GM19025 (cell line): ENCODE measurements around the gene FBXO8.
A peak's percentile ranks its signal among the peaks of the same experiment; 100 is the strongest.

ENCODE experiments used
- ATAC-seq: cut with Tn5 transposase; IDR thresholded peaks from one replicate; pipeline ENCODE4 v1.9.1; 2021; ENCODE audit warnings: mild to moderate bottlenecking, low read depth, moderate library complexity; ENCODE audit not compliant: unreplicated experiment

FBXO8 gene

GRCh38 chr4:174252412-174252811 is 31.1 kb downstream of the FBXO8 start:
- ATAC-seq = no peak

DNA sequence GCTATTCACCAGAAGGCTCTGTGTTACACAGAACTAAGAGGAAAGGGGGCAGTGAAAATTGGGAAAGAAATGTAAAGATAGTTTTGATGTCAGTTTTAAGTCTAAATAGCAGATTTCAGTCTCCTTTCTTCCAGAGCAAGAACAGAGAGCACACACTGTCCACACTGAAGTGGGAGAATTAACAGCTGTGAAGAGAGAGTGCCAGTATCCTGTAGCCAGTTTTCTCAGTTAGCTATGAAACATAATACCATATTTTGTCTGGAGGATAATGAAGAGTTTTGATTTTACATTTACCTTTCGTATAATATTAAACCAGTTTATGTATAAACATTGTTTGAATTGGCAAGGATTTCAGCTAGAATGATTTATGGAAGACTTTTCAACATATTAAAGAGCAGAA is 35.1 kb downstream of the FBXO8 start:
- no peak for ATAC-seq

DNA sequence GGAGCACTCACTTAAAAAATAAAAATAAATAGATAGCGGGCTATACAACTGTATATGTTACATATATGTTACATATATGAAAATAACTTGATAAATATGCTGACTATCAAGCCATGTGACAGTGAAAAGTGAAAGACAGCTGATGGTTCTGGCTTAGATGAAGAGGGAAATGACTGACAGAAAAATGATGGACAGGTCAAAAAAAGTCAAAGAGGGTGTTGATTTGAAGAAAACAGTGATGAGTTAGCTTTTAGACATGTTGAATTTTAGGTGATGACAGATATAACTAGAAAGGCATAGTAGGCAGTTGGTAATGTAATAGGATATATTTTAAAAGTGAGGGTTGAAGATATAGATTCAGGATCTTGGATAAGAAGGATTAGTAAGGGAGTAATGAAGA is 37.8 kb downstream of the FBXO8 start:
- no peak for ATAC-seq

DNA sequence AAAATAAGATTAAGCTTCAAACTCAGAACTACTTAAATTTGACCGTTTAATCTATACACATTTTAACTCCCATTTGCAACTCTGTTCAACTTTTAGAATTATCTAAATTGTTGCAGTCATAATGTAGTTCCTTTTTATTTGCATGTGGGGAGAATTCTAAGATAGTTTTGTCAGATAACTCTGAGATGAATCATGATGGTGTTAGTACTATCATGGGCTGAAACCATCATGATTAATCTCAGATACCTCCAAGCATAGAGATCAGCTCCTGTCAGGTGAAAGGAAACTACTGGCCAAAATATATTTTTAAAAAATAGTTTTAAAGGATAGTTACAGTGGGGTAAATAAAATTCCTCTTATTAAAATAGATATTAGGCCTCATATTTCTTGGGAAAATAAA is 39.0 kb downstream of the FBXO8 start:
- ATAC-seq = no peak

DNA sequence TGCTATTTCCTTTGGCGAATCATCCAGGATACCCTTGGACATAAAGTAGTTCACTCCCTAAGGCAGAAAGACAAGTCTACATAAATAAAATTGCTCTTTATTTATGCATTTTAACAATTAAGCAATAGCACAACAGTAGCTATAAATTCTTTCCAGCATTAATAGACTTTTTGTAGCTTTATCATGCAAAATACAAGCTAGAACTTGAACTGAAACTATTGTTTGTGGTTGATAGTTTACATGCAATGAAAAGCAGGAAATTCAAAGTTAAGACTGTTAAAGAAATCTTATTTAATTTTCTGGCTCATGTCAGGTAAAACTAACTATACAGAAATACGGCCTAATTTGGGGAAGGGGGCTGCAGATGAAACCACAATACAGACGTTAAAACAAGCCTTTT is 42.3 kb downstream of the FBXO8 start:
- ATAC-seq = no peak

DNA sequence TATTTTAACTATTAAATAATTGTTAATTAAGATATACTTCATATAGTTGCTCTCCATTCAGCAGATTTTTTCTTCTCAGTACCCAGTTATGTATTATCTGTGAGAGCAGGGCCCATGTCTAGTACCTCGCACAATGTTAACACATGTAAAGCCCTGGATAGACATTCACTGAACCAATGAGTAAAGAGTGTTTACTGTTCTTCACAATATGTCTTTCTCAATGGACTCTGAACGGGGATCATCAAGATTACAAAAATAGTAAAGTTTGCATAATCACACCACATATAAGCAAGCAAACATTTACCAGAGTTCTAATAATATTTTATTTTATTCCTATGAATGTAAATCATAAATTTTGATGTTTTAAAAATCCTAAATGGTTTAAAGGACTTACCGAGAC is 47.1 kb downstream of the FBXO8 start:
- no peak for ATAC-seq

- ATAC-seq = no peak
Measured at GRCh38 chr4:174230680-174231079, 52.8 kb downstream of the FBXO8 start.

DNA sequence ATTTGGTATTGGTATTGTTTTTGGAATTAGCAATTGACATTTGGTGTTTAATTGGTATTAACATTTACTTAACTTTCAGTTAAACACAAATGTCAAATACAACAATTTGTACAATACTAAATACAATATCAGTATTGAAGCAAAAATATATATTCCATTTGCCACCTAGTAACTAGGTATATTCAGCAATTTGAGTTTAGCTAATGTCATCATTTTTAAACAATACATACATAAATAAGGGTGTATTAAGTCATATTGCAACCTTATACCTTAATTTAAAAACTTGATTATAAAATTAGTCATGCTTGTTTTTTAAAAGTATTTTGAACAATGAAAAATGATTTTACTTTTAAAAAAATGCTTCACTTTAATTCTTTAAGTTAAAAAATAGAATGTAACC is 53.3 kb downstream of the FBXO8 start:
- no peak for ATAC-seq

GRCh38 chr4:174228988-174229387 is 54.5 kb downstream of the FBXO8 start:
- ATAC-seq = no peak

DNA sequence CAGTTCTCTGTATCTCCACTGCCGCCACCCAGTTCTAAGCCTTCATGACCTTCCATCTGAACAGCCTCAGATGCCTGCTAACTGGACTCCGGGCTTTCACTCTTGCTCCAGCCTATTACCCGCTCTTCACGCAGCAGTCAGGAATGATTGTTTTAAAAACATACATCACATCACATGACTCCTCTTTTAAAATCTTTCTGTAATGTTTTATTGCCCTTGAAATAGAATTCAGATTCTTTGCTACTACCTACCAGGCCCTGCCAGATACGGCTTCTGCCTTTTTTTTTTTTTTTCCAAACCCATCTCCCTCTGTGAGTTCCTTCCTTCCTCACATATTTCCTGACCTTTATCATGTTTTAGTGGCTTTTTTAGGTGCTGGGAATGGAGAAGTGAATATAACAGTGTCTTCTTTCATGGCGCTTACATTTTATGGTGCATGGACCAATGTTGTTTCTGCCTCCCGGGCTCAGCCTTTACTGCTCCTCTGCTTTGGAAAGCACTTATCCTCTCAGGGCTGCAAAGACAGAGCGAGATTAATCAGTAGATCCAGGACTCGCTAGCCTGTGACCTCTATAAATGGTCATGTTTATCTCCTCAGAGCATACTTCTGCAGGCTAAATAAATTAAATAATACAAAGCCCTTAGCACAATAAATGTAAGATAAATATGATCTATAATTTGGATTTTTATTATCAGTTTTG is 58.0 kb downstream of the FBXO8 start:
- ATAC-seq = no peak

DNA sequence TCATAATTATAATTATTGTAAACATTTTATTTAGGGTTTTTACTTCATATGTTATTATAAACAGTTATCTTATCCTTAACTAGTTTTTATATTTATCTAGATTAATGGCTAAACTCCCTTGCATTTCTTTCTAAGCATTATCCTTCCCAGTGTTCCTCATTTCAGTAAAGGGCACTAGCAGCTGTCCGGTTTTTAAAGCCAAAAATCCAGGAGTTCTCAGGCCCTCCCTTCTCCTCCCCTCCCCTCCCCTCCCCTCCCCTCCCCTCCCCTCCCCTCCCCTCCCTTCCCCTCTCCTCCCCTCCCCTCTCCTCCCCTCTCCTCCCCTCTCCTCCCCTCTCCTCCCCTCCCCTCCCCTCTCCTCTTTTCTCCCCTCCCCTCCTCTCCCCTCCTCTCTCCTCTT is 58.9 kb downstream of the FBXO8 start:
- ATAC-seq = no peak

GRCh38 chr4:174222266-174222872 is 61.1 kb downstream of the FBXO8 start:
- peak; percentile 70 for ATAC-seq

GRCh38 chr4:174218127-174218790 is 65.2 kb downstream of the FBXO8 start:
- ATAC-seq = no peak

DNA sequence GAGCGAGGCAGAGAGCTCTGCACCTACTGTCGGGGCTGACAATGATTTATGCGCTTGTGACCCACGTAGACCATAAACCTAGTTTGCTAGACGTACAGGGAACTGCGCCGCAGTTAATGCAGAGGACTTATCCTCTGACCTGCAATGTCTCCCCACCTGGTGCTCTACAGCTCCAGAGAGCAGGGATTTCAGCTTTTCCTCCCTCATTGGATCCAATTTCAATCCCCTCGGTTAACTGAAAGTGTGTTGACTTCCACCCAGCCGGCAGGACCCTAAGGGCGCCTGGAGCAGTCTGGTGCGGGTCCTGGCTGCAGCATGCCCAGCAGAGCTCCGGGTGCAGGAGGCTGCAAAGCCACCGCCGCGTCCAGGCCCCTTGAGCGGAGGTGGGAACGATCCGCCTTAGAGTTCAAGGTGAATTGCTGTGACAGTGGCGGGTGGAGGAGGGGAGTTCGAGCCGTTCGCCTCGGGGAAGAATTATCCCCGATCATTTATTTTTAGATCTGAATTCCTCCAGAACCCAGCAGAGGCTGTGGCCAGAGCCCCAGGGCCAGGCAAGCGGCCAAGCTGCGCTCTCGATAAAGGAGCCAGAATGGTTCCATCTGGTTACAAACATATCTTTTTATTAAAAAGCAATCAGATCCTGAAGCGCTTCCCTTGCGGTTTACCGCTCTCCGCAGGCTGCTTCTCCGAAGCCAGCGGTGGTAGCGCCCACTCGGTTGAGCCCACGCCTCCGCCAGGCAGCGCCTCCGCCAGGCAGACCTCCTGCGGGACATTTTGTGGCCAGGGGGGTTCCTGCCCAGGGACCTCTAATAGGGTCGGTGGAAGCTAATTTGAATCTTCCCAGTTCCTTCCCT is 66.0 kb downstream of the FBXO8 start:
- ATAC-seq = no peak

- no peak for ATAC-seq
Measured at GRCh38 chr4:174216799-174217272, 66.6 kb downstream of the FBXO8 start.

DNA sequence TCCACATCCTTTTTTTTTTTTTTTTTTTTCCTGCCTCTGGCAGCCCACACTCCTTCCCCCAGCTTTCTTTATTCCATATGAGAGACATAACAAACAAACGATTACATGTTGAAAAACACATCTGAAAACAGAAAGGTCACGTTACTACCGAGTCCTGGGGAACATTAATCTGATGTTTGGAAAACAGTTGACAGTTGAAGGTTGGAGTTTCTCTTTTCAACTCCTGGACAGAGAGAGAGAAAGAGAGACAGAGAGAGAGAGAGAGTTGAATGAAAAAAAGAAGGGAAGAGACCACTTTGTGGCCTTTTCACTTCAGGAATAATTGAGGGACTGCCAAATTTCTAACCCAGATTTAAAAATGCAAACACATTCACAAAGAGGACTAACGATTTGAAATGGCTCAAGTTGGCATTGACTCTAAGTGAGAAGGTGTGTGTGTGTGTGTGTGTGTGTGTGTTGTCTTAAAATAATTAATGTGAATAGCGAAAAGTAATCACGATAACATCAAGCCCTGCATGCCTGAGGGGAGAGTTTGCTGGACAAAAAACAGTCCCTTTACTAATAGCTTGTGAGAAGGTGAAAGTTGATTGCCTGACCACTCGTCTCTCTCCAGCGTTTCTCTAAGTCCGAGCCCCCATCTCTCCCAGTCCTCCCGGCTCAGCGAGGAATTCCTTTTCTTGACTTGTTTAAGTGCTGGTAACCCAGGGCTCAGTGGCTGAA is 67.3 kb downstream of the FBXO8 start:
- ATAC-seq = no peak

- ATAC-seq = no peak
Measured at GRCh38 chr4:174215057-174215456, 68.4 kb downstream of the FBXO8 start.

DNA sequence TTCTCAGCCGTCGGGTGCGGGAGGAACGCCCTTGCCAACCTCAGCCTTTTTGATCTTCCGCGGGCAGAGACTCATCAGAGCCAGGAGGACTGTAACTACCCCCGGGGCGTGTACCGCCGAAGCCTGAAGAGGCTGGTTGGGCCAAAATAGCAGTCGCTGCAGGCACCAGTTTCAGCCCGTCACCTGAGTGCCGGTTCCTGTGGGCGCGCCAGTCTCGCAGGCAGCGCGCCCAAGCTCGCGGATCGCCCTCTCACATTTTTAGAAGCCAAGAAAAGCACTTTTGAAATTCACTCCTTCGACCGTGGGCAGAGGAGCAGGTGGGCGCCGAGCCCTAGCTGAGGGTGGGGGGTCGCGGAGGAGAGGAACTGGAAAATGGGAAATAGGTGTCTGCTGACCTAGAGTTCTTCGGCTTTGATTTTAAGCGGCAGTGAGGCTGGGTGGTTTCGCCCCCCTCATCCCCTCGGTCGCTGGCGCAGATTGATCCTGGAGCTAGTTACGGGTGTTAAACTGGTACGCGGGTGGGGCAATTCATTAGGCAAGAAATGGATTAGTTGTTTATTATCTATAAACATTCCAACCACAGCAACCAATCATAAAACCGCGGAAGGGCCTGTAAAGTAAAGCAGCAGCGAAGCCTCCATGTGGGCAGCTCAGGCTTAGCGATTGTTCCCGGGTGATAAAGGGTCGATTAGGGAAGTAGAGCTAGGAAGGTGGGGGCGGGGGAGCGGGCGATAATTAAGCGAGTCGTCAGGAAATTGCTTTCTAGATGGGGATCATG is 69.2 kb downstream of the FBXO8 start:
- peak; percentile 38 for ATAC-seq

GRCh38 chr4:174213731-174214100 is 69.8 kb downstream of the FBXO8 start:
- no peak for ATAC-seq

DNA sequence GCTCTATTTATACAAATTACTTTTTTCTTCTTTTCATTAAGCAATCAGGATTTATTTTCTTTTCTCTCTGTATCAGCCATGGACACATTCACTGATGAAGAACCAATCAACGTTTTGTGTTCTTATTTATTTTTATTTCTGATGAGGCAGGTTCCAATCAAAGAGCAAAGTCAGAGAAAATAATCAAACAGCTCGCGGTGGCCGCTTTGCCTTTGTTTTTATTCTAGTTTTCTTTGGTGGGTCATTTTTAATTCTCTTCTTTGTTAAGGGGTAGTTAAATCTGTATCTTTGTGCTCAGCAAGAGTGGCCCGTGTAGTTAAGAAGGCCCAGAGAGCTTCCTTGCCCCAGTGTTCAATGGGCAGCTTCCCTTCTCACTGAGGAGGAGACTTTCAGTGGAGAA is 71.4 kb downstream of the FBXO8 start:
- ATAC-seq = no peak
